ENCODE measurements around the gene ENOX2.

DNA sequence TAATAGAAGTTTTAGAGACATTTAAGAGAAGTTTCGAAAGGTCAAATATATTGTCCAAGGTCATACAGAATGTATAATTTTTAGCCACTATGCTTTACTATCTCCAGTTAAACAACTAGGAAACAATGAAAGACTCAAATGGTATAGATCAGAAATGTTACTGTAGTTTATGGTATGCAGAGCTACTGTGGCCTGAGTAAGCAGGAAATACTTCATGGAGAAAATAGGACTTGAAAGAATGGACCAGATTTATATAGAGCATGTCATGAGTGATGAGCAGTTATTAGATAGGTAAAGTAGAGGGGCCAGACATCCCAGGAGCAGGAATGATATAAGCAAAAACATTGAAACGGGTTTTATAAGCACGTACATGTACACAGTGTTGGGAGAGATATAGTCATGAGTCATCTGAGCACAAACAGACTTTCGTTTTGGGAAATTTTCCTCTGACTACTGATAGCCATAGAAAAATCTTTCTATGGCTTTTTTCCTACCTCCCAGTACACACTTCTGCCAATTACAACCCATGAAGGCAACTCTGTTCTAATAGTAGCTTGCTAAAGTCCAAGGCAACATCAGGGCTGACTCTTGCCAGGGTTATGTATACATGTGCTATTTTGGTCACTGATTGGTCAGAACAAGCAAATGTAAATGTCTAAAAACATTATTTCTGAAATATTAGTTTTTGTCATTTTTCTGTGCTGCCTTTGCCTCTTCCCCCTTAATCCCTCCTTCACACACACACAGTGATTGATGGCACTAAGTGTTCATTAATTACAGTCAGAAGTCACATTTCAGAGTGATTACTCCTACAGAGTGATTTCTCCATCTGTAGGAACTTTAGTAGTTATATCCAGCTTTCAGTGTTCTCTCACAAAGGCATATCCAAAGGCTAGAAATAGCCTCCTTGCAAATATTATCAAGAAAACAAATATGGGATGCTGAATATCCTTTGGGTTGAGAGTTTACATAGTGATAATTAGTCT is 198.7 kb downstream of the ENOX2 start:
- TF ChIP-seq, protein P1, sequence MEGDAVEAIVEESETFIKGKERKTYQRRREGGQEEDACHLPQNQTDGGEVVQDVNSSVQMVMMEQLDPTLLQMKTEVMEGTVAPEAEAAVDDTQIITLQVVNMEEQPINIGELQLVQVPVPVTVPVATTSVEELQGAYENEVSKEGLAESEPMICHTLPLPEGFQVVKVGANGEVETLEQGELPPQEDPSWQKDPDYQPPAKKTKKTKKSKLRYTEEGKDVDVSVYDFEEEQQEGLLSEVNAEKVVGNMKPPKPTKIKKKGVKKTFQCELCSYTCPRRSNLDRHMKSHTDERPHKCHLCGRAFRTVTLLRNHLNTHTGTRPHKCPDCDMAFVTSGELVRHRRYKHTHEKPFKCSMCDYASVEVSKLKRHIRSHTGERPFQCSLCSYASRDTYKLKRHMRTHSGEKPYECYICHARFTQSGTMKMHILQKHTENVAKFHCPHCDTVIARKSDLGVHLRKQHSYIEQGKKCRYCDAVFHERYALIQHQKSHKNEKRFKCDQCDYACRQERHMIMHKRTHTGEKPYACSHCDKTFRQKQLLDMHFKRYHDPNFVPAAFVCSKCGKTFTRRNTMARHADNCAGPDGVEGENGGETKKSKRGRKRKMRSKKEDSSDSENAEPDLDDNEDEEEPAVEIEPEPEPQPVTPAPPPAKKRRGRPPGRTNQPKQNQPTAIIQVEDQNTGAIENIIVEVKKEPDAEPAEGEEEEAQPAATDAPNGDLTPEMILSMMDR (conservative IDR thresholded peaks at IDR 0.05 in 1 of 2, IDR thresholded peaks at IDR 0.05 in 1 of 2; ENCODE audit: low read depth in 1 of 2, low read length in 2 of 2) = no peak
- no peak for TF ChIP-seq EZH2 (IDR thresholded peaks at IDR 0.05; ENCODE audit: low read length, missing control alignments)

Data from fibroblast of lung (primary cell).